GM19324 (cell line): Measurements from ENCODE around the gene CD36.

Experiments
- ATAC-seq: cut with Tn5 transposase; IDR thresholded peaks from one replicate; pipeline ENCODE4 v1.9.1; 2021; ENCODE audit warnings: mild to moderate bottlenecking, moderate library complexity; ENCODE audit not compliant: unreplicated experiment, low FRiP score

The CD36 gene

DNA sequence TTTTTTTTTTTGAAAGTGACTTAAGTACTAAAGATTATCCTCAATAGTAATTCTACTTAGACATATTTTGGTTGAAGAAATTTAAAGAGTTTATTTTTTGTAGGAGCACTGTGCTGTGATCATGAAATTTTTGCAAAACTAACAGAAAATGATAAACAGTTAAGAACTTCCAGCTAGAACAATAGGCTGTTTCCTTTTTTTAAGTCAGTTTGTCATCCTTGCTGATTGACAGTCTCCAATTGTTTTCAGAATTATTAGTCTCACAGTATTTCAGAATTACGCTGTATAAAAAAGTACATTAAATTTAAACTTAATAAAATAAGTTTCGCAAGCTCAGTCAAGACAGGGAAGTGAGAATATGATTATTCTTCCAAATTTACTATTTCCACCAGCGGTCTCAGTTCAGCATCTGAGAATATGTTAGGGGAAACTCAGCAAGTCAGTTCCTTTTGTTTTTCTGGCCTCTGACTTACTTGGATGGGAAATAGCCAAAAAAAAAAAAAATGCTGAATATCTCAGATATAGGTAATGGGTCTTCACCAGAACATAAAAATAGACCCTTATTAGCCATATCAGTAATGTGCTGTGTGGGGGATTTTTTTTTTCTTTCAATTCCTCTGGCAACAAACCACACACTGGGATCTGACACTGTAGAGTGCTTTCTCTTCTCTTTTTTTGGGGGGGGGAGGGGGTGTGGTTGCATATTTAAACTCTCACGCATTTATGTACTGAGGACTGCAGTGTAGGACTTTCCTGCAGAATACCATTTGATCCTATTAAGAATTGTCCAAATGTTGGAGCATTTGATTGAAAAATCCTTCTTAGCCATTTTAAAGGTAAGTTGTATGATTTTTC is at the start of gene CD36:
Gene CD36 (plus strand): TSS at position 732 of the 855 bp plus-strand sequence. CDS start 8,099 bp downstream, outside the sequence.
- no peak for ATAC-seq

DNA sequence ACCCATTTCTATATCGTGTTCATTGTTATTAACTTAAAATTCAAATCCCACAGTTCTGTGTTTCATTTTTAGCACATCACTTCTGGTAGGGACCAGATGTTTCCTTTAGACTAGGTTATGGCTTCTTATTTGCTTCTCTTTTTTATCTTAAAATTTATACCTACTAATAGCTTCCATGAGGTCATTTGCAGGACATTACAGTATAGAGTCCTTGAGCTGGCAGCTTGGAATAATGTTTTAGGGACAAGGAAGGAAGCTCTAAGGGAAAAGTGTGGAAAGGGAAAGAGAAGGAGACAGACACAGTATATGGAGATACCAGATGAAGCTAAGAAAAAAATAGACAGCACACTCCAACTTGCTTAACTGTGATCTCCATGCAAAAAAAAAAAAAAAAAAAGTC is 48.8 kb upstream of the CD36 start:
- ATAC-seq: no peak

DNA sequence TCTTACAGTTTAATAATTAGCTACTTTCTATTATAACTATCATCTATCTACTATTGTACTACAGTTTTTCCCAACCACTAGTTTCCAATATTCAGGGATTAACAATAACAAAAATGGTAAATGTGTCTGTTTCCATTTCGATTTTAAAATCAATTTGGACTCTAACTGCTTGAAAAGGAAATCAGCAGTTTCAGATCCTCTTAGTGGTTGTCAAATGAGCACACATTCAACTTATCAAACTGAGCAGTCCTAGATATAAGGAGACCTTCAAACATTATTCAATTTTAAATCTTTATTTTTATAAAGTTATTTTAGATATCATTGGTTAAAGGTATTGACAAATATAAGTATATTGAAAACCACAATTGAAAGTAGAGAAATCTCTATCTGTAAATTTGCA is 46.8 kb upstream of the CD36 start:
- ATAC-seq: no peak

DNA sequence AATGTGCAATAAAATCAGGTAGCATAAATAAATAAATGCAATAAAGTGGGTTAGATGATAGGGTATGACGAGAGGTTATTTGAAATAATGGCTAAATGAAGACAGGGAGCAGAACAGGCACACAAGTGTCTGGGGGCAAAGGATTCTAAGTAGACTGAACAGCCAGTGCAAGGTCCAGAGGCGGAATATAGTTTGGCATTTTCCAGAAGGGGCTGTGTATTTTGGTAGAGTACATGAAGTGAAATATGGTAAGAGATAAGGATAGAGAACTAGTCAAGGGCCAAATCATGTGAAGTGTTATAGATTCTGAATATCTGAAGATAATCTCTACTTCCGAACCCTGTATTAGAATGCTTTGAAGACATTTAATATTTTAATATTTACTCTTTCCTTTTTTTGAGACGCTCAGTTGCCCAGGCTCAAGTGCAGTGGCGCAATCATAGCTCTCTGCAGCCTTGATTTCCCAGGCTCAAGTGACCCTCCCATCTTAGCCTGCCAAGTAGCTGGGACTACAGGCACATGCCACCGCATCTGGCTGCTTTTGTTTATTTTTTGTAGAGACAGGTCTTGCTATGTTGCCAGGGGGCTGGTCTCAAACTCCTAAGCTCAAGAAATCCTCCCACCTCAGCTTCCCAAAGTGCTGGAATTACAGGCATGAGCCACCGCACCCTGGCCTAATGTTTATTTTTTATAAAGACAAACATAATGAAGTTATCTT is 44.4 kb upstream of the CD36 start:
- ATAC-seq: no peak

DNA sequence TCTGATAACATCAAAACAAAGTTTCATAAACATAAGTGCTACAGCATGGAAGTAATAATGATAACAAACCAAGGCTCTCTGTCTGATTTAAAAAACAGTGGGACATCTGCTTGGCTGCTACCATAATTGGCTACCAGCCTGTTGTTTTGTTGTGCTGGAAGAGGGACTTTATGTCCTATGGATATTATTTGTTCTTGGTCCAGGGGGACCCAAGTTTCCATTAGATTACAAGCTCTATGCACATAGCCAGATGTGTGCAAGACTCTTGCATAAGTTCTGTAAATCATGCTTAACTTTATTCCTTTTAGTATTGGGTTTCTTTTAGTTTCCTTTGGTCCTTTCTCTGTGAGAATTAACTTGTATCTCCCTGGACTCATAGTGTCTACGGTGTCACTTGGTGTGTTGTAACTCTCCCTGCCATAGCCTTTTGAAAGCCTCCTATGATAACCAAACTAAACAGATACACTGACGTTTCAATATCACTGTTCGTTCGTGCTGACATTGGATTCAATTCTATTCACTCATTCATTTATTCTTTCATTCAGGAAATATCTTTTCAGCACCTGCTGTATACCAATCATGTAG is 41.4 kb upstream of the CD36 start:
- no peak for ATAC-seq

DNA sequence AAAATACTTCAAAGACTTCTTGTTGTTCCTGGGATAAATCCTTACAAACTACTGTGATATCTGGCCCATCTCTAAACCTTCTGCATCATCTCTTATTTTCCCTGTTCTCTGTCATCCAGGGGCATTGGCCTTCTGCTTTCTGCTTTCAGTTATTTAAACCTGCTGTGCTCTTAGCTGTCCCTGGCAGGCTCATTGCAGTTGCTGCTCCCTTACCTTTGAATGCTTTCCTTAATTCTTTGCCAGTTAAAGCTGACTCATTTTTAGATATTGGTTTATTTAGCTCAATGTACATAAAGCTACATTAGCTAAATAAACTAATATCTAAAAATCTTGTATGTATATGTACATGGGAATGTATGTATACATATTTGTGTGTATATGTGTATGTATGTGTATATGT is 40.6 kb upstream of the CD36 start:
- no peak for ATAC-seq

DNA sequence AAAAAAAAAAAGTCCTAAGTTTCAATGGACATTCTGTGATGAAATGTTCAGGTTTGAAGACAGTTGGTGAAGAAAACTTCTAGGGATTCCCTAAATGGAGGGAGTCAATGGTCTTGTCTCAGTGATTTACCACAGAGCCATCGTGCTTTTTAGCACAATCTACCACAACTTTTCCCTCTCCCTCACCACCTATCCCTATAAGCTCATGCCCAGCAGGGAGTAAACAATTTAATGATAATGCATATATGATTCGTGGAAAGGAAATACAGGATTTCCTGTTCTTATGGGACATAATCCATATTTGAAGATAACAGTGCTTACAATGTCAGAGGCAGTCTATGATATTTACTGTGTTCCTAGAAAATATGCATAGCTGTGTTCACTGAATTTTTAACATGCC is 38.4 kb upstream of the CD36 start:
- ATAC-seq: no peak

DNA sequence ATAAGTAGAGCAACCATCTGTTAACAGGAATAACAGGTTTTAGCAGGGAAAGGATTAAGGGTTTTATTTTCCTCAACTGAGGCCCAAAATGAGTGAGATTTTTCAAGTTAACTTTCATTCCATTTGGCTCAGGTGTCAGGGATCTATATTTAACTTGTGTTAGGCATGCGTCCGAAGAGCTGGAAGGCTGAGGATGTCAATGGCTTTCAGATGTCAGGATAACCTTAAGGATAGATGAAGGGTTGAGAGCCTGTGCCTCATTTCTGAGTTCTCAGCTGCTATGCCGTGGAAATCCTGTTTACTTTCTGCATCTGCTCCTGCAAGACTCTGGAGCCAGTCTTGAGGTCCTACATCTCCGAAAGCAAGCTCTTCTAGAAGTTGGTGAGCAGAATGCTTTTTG is 36.4 kb upstream of the CD36 start:
- ATAC-seq: no peak

DNA sequence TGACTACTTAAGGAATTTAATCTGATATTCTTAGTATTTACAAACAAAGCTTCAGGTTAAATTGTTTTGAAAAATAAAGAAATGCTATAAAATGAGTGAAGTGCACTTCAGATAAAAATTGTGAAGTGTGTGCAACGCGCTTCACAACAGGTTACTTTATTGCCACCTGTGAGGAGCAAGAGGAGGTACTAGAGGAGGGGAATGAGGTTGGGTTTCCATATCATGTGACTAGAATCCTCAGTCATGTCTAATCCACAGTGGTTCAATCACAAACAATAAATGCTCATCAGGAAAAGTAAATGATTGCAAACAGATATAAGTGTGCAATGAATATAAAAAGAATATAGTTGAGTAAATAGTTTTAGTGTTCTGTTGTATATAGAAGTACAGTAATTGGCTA is 34.5 kb upstream of the CD36 start:
- ATAC-seq: no peak

DNA sequence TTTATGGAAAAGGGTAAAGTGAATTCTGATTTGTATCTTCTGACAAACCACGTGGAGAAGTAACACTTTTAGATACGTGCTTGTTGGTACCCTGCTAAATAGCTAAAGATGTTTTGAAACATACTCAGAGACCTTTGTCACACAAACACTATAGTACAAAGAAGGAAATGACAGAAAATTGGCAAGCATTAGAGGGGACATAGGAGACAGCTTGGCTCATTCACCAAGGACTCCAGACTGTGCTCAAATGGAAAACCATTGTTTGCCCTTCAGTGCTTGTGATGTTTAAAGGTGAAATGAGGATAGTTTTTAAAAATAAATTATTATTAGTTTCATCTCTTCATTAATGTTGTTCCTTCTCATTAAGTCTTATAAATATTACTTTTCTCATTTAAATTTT is 34.0 kb upstream of the CD36 start:
- no peak for ATAC-seq

DNA sequence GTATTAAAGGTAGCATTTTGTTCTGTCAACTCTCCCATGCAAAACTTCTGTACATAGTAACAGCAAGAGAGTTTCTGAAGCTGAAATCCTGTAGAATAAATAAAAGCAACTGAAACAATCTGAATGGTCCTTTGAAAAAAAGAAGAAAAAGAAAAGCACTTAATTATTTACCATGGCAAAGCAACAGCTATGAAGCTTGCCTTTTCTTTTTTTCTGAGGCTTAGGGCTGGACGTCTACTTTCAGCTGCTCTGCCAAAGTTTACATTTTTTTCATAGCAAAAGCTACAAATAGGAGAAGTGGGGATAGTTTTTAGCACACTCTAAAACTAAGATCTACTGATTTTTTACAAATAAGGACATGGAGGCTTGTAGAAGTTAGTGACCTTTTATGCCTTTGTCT is 31.3 kb upstream of the CD36 start:
- ATAC-seq: no peak

DNA sequence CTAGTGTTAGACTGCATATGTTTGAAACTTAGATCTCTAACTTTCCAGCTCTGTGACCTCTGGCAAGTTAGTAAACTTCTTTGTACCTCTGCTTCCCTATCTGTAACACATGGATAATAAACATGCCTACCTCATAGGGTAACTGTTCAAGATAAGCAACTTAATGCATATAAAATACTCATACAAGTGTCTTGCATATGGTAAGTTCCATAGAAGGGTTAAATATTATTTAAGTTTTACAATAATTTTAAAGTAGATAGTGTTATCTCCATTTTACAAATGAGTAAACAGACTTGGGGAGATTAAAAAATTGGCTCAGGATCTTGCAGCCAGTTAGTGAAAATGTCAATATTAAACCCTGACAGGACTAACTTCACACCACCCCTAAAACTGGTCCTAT is 30.1 kb upstream of the CD36 start:
- ATAC-seq: no peak

DNA sequence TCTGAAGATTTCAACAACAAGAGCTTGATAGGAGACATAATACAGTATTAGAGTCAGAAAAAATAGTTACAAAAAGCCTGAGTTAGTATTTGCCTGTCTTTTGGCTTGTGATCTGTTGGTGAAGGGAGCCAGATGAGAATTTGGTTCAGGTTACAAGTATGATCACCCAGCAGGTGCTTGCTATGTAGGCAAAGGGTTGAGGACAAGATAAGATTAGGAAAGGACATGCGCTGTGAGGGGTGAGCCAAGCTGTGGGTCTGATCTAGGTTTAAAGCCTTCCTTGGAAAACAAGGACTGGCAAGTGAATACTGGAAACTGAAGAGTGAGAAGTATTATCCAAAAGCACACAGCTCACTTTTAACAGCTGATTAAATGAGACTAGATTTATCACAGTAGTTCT is 28.7 kb upstream of the CD36 start:
- ATAC-seq: no peak

DNA sequence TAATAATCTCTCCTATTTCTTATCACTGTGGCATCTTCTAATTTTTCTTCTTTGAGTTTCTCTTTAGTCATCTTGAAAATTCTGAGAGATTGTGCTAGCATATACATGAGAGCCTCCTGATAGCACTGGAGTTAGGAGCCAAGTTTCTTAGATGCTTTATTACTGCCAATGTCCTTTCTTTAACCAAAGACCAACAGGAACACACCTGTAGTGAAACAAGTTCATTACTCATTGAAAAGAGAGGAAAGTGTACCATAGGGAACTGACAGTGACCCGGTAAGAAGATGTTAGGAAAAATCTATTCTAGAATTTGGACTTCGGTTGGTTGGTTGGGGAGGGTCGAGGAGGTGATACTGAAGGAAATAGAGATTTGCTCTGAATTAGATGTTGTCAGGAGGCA is 27.1 kb upstream of the CD36 start:
- no peak for ATAC-seq

DNA sequence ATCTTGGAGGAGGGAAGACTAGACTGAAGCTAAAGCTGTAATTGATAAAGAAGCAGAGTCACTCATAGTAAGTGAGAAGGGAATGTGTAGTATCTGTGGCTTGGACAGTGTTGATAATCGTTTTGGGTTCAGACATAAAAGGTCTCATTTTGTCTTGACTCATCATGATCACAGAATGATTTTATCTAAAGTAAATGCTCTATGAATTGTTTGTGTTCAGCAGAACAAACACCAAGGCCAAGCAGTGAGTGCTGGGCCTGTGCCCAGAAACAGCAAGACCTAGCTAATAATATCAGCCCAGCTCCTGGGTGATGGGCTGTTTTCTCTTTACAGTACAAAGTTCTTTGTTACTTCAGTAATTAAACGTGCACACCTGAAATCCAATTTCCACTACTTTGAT is 26.7 kb upstream of the CD36 start:
- ATAC-seq: no peak

DNA sequence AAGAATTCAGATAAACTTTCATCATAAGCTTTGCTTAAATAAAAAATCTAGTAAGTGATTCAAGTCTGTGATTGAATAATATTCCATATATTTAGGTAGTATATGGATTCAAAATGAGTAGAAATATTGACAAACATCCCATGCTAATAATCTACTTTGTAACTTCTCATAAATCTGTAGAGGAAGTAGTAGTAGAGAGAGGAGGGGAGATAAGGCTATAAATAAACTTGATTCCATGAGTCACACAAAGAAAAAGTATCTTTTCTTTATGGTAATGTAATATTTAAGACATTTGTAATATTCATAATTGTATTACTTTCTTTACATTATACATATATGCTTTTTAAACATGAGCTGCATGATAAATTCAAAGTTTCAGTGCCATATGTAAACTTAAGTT is 25.6 kb upstream of the CD36 start:
- ATAC-seq: no peak

DNA sequence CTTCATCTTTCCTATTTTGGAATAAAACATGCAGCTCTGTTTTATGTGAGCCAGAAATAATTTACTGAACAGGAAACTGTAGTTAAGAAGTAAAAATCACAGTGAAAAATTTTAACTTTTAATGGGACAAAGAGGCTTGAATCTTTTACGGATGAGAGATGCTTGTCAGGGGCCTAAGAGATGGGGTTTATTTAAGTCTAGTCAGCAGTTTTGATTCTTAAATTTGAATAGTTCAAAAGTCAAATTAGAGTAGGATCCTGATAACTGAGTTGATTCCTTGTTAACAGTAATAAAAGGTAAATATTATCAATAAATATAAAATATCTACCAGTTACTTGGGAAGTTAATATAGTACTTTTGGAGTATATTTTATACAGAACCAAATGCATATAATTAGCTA is 24.9 kb upstream of the CD36 start:
- no peak for ATAC-seq

DNA sequence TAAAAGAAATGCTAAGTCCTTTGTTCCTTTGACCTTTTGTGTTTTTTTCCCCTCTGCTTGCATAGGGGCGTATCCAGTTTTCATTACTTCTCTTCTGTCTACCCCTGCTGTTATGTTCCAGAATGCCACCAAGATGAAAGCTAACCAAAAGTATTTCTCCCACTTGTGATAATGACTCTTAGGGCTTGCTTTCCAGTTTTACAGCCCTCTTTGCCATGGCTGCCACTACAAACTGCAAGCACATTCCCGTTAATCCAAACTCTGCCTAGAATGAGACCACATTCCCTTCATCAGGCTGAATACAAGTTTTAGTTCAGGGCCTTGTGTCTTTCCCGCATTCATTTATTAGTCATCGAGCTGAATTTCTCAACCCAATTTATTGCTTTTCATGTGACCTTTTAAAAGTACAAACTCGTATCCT is 23.6 kb upstream of the CD36 start:
- ATAC-seq: no peak

DNA sequence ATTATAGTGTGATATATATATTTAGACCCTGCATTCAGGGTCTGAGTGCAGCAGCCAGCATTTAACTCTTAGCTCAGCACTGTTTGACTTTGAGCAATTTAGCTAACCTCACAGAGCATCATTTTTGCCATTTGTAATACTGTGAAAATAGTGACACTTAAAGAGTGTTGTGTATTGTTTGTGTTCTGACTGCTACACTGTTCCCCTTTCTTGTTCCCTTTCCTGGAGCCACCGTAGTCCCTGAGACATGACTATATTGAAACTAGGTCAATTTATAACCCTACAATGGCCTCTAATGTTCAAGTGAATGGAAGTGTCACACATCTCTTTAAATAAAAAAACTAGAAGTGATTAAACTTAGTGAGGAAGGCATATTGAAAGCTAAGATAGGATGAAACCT is 20.3 kb upstream of the CD36 start:
- no peak for ATAC-seq

DNA sequence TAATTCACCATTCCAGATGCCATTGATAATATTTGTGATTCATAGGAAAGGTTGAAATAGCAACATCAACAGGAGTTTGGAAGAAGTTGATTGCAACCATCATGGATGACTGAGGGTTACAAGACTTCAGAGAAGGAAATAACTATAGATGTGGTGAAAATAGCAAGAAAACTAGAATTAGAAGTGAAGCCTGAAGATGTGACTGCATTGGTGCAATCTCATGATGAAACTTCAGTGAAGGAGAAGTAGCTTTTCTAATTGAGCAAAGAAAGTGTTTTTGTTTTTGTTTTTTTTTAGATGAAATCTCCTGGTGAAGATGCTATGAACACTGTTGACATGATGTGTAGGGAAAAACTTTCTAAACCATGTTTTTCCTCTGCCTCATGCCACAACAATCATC is 18.7 kb upstream of the CD36 start:
- no peak for ATAC-seq

DNA sequence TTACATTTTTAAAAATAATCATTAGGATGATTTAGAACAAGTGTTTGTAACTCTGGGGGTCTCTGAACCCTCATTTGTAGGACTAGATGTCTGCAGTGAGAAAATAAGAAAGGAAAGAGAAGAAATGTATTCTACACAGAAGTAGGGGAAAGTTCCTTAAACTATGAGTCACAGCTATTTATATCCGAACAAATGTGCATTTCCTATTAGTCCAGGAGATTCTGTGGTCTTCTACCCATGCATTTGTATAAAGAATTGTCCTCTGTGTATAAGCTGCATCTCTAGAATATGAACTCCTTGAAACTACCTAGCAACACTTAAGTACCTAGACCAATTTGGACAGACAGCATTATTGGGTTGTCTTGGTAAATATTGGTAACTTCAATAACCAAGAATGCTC is 15.9 kb upstream of the CD36 start:
- ATAC-seq: no peak
